Activated CD4-positive, alpha-beta T cell treated with anti-CD3 and anti-CD28 coated beads for 48 hours (primary cell): ENCODE results near the gene DPH2.

Source experiments
- DNase-seq: peaks from one replicate; pipeline ENCODE4 v3.0.0-alpha.2; 2020

The DPH2 gene

DNA sequence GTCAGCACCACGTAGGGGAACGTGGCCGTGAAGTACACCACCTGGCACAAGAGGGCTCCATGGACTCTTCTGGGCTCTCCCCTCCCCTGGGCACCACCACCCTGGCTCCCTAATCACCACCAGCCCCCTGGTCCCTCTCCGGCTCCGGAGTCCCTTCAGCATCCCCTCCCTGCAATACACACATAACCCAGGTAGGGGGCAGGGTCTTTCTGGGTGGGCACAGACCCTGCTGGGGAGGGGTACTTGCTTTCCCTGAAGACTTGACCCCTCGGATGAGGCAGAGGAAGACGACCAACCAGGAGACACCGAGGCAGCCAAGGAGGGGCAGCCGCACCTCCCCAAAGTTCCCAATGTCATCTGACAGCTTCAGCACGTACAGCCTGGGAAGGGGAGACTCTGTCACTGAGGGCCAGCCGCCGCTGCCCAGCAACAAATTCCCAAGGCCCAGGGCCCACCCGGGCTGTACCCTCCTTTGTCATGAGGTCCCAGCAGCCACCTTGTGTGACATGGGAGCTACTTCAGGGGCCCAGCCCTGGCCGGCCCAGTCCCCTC, 32.9 kb downstream of the DPH2 start:
- no peak for DNase-seq

DNA sequence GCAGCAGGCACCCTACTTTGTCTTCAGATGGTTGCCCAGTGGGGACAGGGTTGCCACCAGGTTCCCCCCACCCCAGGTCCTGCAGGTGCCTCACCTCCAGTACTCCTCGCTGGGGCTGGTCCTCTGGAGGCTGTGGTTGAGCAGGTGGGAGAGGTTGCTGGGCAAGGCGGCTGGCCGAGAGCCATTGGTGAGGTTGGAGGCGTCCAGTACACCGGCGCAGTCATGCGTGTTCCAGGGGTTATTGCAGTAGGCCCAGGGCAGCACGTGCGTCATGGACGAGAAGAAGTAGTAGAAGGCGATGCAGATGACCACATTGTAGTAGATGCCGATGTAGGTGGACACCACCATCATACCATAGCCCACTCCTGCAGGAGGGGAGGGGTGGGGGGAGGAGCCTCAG, 38.4 kb downstream of the DPH2 start:
- no peak for DNase-seq

DNA sequence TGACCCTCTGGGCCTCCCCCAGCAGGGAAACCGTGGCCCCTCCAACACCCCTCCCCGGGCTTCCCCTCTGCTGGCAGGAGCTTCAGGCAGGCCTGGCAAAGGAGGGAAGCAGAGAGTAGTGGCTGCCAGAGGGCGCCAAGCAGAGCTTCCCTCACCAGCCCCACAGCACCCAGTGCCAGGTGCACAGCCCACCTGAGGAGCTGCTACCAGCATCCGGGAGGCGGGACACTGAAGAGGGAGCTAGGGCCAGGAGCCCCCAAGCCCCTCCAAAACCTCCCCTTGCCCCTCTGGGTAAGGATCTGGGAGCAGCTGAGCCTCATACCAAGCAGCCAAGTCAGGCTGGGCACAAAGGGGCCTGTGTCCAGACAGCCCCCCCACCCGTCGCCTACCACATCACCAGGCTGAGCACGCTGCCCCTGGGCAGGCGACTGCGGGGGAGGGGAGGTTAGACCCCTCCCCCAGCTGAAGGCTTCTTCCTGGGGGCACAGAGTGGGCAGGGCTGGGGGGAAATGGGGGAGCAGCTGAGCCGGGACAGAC, 41.2 kb downstream of the DPH2 start:
- DNase-seq: no peak

DNA sequence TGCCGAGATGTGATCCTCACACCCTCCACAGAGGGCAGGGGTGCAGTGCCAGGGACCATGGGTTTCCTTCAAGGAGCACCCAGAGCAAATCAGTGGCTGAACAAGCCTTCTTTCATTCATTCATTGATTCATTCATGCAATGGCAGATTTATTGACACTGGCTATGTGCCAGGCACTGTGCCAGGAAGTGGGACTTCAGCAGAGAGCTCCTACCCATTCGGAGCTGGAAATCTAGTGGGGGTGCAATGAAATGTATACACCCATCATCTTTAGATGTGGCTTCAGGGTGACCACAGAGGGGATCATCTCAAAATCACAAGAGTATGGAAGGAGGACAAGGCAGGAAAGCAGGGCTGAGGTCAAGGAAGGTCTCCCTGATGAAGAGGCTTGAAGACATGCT, 42.6 kb downstream of the DPH2 start:
- no peak for DNase-seq

DNA sequence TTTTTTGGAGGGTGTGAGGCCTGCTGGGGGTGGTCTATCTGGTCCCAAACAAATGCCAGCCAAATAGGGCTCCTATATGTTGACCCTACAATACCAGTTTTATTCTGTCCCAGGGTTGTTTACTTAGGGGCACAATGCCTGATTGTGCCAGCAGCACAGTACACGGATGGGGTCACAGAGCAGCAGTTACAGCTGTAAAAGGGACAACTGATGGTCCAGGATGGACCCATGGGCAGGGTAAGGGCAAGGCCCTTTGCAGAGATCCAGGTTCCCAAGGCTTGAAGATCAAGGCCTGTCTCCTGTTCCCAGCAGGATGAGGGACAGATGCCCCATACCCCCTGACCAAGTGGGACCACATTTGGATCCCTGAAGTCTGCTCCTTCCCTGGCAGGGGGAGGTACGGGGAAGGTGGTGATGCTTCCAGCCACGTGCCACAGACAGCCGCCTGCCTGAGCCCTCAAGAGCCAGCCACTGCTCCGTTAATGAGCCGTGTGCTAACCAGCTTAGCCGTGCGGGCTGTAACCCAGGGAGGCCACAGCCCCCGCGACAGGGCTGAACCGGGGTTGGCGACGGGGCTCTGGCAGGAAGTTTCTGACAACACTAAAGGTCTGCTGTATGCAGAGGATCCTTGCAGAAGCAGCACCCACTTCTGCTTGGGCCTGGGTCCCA, 43.3 kb downstream of the DPH2 start:
- DNase-seq: no peak

DNA sequence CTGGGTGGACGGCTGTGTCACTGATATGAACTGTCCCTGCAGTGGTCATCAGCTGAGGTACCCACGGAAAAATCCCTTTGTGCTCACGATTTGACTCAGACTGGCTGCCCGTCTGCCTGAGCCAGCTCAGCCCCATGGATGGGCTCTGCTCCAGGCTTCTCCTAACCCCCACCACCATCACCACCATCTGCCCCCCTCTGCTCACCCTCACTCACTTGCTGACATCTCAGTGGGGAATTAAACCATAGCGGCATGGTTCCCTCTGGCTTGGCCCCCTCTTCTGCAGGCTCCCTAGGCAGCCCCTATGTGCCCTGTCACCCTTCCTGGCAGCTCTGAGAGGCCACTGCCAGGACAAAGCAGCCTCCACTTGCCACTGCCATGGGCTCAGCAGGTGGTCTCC, 44.1 kb downstream of the DPH2 start:
- DNase-seq: no peak

DNA sequence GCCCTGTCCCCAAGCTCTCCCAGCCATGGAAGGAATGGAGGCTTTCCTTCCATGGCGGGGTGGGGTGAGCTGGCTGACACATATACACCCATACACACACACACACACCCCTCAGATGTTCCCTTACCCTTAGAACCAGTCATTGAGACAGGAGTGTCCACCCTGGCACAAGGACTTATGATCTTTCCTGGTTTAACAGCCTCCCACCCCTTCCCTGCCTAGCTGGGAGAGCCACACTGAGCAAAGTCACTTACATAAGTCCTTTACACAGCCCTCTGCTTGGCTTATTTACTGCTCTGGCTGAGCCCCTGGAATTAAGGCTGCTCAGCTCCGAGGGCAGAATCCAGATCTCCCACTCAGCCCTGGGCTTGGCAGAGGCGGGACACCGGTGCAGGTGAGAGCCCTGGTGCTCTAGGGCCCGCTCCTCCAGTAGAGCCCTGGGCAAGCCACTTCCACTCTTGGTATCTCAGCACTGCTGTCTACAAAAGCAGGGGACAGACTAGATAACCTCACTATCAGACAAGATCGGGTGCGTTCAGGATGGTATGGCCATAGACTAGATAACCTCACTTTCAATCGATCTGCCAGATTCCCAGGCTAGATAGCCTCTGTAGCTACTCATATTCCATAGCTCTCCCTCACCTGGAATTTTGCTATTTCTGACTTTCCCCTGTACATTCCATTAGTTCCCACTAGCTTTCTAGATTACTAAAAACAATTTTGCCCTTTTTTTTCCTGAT, 44.7 kb downstream of the DPH2 start:
- no peak for DNase-seq

DNA sequence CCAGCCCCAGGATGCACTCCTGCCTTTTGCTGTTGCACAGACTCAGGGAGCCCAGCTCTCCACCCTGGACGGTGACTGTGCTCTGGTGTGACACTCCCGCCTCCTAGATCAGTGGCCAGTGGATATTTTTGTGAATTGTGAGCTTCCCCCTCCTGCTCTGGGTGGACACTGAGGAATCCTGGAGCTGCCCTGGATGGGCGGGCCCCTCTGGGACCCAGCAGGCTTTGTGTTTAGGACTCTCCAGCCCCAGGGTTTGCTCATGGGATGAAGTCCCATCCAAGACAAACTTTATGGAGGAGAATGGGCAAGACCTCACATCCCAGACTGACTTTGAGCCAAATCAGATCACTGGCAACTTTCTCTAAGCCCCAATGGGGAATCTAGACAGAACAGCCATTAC, 45.4 kb downstream of the DPH2 start:
- no peak for DNase-seq

DNA sequence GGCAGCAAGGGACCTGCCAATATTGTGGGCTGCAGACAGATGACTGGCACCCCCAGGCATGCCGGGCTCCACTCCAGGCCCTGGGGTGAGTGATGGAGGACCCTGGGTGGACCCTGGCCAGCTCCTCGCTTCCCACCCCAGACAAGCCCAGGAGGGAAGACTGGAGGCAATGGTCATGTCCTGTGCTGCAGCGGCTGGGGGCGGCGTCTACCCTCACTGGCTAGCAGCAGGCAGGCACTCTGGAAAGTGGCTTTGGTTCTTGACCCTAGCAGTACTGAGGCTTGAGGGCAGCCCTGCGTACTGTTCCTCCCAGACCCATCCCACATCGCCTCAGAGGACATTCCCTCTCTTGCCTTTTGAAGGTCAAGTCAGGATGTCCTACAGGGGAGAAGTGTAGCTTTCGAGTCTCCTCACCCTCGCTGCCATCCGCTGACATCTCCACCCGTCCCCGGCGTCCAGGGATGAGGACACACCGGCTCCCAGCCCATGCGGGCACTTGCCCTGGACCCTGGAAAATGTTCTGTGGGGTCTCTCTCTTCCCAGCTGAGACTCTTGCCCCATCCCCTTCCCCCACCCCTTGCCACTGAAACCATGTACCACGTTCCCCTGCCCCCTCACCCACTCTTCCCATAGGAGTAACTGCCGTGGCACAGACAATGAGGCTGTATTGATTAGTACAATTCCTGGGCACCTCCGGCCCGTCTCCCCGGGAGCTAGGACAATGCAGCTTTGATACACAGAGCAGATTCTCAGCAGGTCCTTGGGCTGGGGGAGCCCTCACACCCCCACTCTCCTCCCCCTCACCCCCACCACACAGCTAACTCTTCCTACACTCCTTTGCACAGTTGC, 46.5 kb downstream of the DPH2 start:
- DNase-seq: no peak

DNA sequence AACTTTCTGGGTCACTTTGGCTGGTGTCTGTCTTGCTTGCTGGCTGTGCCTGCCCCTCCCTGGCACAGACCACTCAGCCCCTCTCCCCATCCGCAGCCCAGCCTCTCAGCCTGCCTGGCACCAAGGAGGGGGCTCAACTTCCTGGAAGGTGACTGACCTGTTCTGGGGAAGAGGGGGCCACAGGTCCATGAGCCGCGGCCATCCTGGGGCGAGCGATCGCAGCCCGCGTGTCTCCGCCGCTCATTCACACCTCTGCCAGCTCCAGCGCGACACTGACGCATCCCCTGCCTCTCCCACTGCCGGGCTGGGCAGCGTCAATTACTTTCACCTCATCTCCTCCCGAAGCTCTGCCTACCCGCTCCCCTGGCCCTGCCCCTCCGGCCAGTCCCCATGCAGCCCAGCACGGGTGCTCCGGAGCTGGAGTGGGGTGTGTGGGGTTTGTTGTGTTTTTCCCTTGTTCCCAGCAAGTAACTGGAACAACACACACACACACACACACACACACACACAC, 47.1 kb downstream of the DPH2 start:
- no peak for DNase-seq

DNA sequence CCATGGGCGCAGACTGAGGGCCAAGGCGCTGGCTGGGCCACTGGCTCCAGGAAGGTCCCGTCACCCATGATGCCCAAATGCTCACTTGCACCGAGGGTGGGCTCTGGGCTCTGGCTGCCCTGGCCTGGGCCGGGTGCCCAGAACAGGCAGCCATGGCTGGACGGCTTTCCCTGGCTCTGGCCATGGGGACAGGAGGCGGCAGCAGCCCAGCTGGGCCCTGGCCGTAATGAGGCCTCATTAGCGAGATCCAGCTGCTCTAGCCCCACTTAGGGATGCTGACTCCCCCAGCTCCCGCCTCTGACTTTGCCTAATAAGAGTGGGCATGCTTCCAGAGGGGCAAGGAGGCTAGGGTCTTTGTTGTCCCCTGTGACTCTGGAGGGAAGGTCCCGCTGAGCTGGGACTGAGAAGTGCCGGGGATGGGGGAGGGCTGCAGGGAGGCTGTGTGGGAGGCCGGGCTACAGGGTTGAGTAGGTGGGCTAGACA, 49.7 kb downstream of the DPH2 start:
- DNase-seq: no peak

DNA sequence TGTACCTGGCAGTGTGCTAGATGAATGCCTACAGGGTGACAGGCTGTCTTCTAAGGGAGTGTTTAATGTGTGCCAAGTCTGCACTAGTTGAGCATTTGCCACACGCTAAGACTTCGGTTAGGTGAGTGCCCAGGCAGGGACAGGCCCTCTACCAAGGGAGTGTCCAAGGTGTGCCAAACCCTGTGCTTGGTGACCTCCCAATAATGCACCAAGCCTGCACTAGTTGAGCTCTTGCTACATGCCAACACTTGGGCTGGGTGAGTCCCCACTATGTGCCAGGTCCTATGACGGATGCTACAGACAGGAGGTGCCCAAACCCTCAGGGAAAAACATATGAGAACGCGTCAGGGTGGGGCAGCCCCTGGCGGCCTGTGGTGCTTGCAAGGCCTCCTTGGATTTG, 50.7 kb downstream of the DPH2 start:
- DNase-seq: no peak

DNA sequence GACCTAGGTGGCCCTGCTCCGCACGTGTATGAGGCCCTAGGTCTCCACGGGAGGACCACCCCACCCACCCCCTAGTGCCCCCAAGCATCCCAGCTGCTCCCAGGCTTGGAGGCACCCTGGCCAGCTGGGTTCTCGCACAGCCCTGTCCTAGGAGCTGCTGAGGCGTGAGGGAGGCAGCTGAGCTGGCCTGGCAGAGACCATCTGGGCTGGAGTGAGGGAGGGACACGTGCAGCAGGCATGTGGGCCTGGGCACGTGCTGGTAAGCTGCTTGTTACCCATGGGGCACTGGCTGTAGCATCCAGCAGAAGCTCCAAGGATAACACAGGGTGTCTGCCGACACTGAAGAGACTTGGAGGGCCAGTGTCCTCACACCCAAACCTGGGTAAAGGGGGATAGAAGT, 51.3 kb downstream of the DPH2 start:
- no peak for DNase-seq

DNA sequence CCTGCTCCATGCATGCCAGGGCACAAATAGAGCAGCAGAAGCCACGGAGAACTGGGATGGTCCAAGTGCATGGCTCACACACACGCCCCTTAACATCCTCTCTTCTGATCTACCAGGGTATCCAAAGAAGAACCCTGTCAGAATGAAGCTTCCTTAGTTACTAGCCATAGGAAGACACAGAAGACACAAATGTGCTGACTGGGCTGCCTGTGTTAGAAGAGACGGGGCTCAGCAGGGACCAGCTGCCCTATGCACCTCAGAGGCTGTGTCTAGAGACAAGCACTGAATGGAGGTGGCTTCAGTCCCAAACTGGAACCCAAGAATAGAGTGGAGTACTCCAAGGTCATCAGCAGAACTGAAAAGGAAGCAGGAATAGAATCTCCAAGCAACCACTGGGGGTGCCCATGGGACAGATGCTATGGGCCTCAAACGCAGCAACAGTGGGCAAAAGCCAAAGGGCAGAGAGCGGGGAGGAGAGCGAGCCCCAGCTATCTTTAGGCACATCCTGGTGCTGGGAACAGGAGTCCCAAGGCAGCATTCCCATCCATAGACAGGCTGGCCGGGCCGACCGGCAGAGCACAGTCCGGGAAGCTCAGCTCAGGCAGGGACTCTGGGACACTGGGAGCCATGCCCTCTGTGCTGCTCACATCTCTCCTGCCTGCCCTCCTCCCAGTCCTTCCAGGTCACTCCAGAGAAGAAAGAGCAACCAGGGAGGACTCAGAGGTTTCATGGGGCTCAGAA, 51.9 kb downstream of the DPH2 start:
- DNase-seq: no peak
